HG03571 (cell line): Measurements from ENCODE around the gene ERP29.
"Not testable (repeated sequence)": the region's sequence is repeated elsewhere in the genome, so short reads cannot be mapped to it uniquely, and the experiment has no call there.

Source experiments
- ATAC-seq: cut with Tn5 transposase; IDR thresholded peaks from one replicate; pipeline ENCODE4 v1.9.1; 2021; ENCODE audit not compliant: unreplicated experiment

The ERP29 gene

GRCh38 chr12:112012775-112013600, at the start of gene ERP29, which contains the start of gene TMEM116:
TSS of gene ERP29 (plus strand) at chr12:112013426. CDS start at chr12:112013466, 40 bp downstream.
TSS of gene TMEM116 (minus strand) at chr12:112013165. CDS start at chr12:112005270, 7,895 bp downstream.
- ATAC-seq, result peak; percentile 53

GRCh38 chr12:111964935-111965334, 48.3 kb upstream of the ERP29 start:
- ATAC-seq, result no peak

GRCh38 chr12:111971800-111972199, 41.4 kb upstream of the ERP29 start:
- no peak for ATAC-seq

- no peak for ATAC-seq
Measured at GRCh38 chr12:111975161-111975931, 37.9 kb upstream of the ERP29 start.

GRCh38 chr12:111976291-111976690, 36.9 kb upstream of the ERP29 start:
- no peak for ATAC-seq

- ATAC-seq, result no peak
Measured at GRCh38 chr12:111976860-111977259, 36.4 kb upstream of the ERP29 start.

- no peak for ATAC-seq
Measured at GRCh38 chr12:111978545-111978944, 34.7 kb upstream of the ERP29 start.

GRCh38 chr12:111980598-111980997, 32.6 kb upstream of the ERP29 start:
- no peak for ATAC-seq

GRCh38 chr12:111981987-111982386, 31.2 kb upstream of the ERP29 start:
- ATAC-seq, result no peak

GRCh38 chr12:111984820-111985219, 28.4 kb upstream of the ERP29 start:
- no peak for ATAC-seq

GRCh38 chr12:111991535-111991934, 21.7 kb upstream of the ERP29 start:
- ATAC-seq, result no peak

- no peak for ATAC-seq
Measured at GRCh38 chr12:111991946-111992345, 21.3 kb upstream of the ERP29 start.

- ATAC-seq, result no peak
Measured at GRCh38 chr12:111992464-111992863, 20.8 kb upstream of the ERP29 start.

GRCh38 chr12:111993292-111994150, 19.7 kb upstream of the ERP29 start:
- ATAC-seq, result peak; percentile 58

- not testable (repeated sequence) for ATAC-seq
Measured at GRCh38 chr12:111994211-111995111, 18.8 kb upstream of the ERP29 start.

- ATAC-seq, result no peak
Measured at GRCh38 chr12:111995782-111996480, 17.3 kb upstream of the ERP29 start.

- ATAC-seq, result no peak
Measured at GRCh38 chr12:111997300-111997699, 15.9 kb upstream of the ERP29 start.

- no peak for ATAC-seq
Measured at GRCh38 chr12:111998015-111998414, 15.2 kb upstream of the ERP29 start.

- ATAC-seq, result not testable (repeated sequence)
Measured at GRCh38 chr12:111999129-111999528, 14.1 kb upstream of the ERP29 start.
